ENCODE data around the gene SYNPO. TPM values are rescaled to one million over a fixed set of nuclear protein-coding genes. Genes with fewer than 3 reads are reported as not detected.

Gene SYNPO
- polyA plus RNA-seq, 2 of the 4 experiments (the other 2 are of a cell fraction), result 13.7 to 33.9 TPM

DNA sequence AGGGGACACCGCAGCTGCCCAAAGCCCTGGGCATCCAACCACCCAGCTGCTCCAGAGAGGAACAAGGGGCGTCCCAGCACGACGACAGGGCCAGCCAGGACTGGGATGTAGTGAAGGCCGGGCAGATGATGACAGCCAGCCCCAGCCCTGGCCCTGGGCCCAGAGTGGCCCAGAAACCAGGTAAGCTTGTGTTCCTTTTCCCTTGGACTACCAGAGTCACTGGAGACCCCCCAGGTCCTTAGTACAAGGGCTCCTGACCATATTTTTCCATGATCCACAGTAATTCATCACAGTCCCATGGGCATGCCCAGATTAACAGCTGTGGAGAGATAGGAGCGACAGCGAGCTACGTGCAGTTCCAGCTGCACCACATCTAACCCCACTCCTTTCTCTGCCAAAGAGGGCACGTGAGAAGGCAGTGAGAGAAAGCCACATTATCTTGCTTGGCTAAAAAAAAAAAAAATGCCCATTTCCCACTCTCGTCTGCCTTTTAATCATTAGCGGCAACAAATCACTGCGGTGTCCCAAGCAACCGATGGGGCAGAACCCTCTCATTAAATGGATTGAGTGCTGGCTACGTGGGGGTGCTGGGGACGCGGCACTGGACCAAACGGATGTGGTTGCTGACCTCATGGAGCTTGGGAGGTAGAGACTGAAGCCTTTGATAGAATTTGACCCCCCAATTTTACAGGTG, 21.7 kb upstream of the SYNPO start (continued):
- TF ChIP-seq FOSB (CRISPR knock-in tag; IDR thresholded peaks at IDR 0.05), result no peak
- no peak for TF ChIP-seq CBX8 (IDR thresholded peaks at IDR 0.05)

GRCh38 chr5:150619359-150620230, 20.9 kb upstream of the SYNPO start:
- ChIA-PET POLR2A (no interaction called here), CTCF (interaction anchor here (1.0 to 1.7 kb wide), 4 partner anchors 12 to 34 kb away, joined by 3 to 5 read pairs (median 4); no protein-coding TSS in a partner anchor)
- Histone ChIP-seq H3K9me3 (no peaks in the 10 kb centered on the region), H3K4me2 (no peak overlapping the region), H3K4me1 (peaks cover 12% of the 10 kb centered on the region; the same call in 2 of the 3 replicates), H3K4me3 (no peak overlapping the region), H3K27ac (no peak overlapping the region)
- 83% methylated on average over 24 of the region's 24 CpGs for WGBS (ENCODE audit: missing lambda C conversion rate)
- TF ChIP-seq RARB (CRISPR knock-in tag; IDR thresholded peaks at IDR 0.05) (no peak), GATA3 (IDR thresholded peaks at IDR 0.05; ENCODE audit: borderline replicate concordance) (no peak), NR3C1 (IDR thresholded peaks at IDR 0.05) (no peak), MAFK (IDR thresholded peaks at IDR 0.05; ENCODE audit: partially characterized antibody) (no peak), TFCP2L1 (CRISPR knock-in tag; IDR thresholded peaks at IDR 0.05) (no peak), TP53 (CRISPR knock-in tag; IDR thresholded peaks at IDR 0.05) (no peak), JUN (IDR thresholded peaks at IDR 0.05) (no peak), EHF (CRISPR knock-in tag; IDR thresholded peaks at IDR 0.05) (no peak), MAX (IDR thresholded peaks at IDR 0.05) (no peak), HES2 (IDR thresholded peaks at IDR 0.05) (no peak), HDAC2 (IDR thresholded peaks at IDR 0.05) (no peak)
- TF ChIP-seq, protein P1, sequence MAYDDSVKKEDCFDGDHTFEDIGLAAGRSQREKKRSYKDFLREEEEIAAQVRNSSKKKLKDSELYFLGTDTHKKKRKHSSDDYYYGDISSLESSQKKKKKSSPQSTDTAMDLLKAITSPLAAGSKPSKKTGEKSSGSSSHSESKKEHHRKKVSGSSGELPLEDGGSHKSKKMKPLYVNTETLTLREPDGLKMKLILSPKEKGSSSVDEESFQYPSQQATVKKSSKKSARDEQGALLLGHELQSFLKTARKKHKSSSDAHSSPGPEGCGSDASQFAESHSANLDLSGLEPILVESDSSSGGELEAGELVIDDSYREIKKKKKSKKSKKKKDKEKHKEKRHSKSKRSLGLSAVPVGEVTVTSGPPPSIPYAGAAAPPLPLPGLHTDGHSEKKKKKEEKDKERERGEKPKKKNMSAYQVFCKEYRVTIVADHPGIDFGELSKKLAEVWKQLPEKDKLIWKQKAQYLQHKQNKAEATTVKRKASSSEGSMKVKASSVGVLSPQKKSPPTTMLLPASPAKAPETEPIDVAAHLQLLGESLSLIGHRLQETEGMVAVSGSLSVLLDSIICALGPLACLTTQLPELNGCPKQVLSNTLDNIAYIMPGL (CRISPR knock-in tag; IDR thresholded peaks at IDR 0.05; ENCODE audit: borderline replicate concordance), result no peak
- ATAC-seq, result no peak
- no peak for DNase-seq (ENCODE audit: low read depth in 1 of 2, low spot score in 1 of 2)
- FAIRE-seq, result no peak

GRCh38 chr5:150621301-150621700, 19.2 kb upstream of the SYNPO start:
- Histone ChIP-seq H3K9me3 (no peaks in the 10 kb centered on the region), H3K27ac (no peak overlapping the region), H3K4me1 (peaks cover 16% of the 10 kb centered on the region), H3K4me2 (no peak overlapping the region), H3K4me3 (no peak overlapping the region)
- ATAC-seq (no peak), FAIRE-seq (no peak), DNase-seq (ENCODE audit: low read depth in 1 of 2, low spot score in 1 of 2) (no peak)
- WGBS (ENCODE audit: missing lambda C conversion rate), result 84% methylated on average over 5 of the region's 5 CpGs
- CTCF ChIA-PET, result interaction anchor here (1.0 to 1.9 kb wide), 3 partner anchors 24 to 61 kb away, joined by 3 to 6 read pairs (median 3); no protein-coding TSS in a partner anchor
- POLR2A ChIA-PET, result no interaction called here
- TF ChIP-seq PHF8 (IDR thresholded peaks at IDR 0.05; ENCODE audit: borderline replicate concordance, low read depth) (no peak), RFX5 (IDR thresholded peaks at IDR 0.05) (no peak), ATOH8 (CRISPR knock-in tag; IDR thresholded peaks at IDR 0.05; ENCODE audit: low read depth) (no peak), GATA3 (IDR thresholded peaks at IDR 0.05; ENCODE audit: borderline replicate concordance) (no peak), RCOR1 (IDR thresholded peaks at IDR 0.05; ENCODE audit: low read depth, low read length) (no peak), MAFK (IDR thresholded peaks at IDR 0.05; ENCODE audit: partially characterized antibody) (no peak), HOXB13 (CRISPR knock-in tag; IDR thresholded peaks at IDR 0.05; ENCODE audit: low read depth) (no peak), HEYL (CRISPR knock-in tag; IDR thresholded peaks at IDR 0.05) (no peak), CEBPB (IDR thresholded peaks at IDR 0.05) (no peak), NR3C1 (IDR thresholded peaks at IDR 0.05) (no peak), TP53 (CRISPR knock-in tag; IDR thresholded peaks at IDR 0.05) (no peak), RAD21 (conservative IDR thresholded peaks at IDR 0.05 in 1 of 2, IDR thresholded peaks at IDR 0.05 in 1 of 2) (no peak), ZSCAN20 (CRISPR knock-in tag; IDR thresholded peaks at IDR 0.05) (no peak), FOSB (CRISPR knock-in tag; IDR thresholded peaks at IDR 0.05) (no peak)
- TF ChIP-seq, protein P2, sequence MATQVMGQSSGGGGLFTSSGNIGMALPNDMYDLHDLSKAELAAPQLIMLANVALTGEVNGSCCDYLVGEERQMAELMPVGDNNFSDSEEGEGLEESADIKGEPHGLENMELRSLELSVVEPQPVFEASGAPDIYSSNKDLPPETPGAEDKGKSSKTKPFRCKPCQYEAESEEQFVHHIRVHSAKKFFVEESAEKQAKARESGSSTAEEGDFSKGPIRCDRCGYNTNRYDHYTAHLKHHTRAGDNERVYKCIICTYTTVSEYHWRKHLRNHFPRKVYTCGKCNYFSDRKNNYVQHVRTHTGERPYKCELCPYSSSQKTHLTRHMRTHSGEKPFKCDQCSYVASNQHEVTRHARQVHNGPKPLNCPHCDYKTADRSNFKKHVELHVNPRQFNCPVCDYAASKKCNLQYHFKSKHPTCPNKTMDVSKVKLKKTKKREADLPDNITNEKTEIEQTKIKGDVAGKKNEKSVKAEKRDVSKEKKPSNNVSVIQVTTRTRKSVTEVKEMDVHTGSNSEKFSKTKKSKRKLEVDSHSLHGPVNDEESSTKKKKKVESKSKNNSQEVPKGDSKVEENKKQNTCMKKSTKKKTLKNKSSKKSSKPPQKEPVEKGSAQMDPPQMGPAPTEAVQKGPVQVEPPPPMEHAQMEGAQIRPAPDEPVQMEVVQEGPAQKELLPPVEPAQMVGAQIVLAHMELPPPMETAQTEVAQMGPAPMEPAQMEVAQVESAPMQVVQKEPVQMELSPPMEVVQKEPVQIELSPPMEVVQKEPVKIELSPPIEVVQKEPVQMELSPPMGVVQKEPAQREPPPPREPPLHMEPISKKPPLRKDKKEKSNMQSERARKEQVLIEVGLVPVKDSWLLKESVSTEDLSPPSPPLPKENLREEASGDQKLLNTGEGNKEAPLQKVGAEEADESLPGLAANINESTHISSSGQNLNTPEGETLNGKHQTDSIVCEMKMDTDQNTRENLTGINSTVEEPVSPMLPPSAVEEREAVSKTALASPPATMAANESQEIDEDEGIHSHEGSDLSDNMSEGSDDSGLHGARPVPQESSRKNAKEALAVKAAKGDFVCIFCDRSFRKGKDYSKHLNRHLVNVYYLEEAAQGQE (IDR thresholded peaks at IDR 0.05), result no peak
- TF ChIP-seq, protein P3, sequence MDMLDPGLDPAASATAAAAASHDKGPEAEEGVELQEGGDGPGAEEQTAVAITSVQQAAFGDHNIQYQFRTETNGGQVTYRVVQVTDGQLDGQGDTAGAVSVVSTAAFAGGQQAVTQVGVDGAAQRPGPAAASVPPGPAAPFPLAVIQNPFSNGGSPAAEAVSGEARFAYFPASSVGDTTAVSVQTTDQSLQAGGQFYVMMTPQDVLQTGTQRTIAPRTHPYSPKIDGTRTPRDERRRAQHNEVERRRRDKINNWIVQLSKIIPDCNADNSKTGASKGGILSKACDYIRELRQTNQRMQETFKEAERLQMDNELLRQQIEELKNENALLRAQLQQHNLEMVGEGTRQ (IDR thresholded peaks at IDR 0.05), result no peak
